Epithelial cell of proximal tubule (primary cell): ENCODE measurements around the gene GPC5. TPM values are rescaled to one million over a fixed set of nuclear protein-coding genes. Genes with fewer than 3 reads are reported as not detected.
"Not testable (repeated sequence)": the region's sequence is repeated elsewhere in the genome, so short reads cannot be mapped to it uniquely, and the experiment has no call there.

Source experiments
- DNase-seq: peaks from one replicate; pipeline ENCODE4 v3.0.0-alpha.2; 2011; ENCODE audit warnings: low read depth
- H3K4me3 ChIP-seq: 2 replicates; pipeline ENCODE4 v1.5.1; 2011; ENCODE audit warnings: low read depth, mild to moderate bottlenecking, low read length
- CTCF ChIP-seq: conservative IDR thresholded peaks from 2 replicates; pipeline ENCODE4 v1.5.1; 2012; ENCODE audit warnings: low read depth, mild to moderate bottlenecking, low read length
- total RNA-seq: library from RNA; depleted of rRNA; stranded (reverse); fragments of >200 nt; gene quantifications from 2 replicates; pipeline ENCODE4 v1.2.3, GENCODE V29; 2015

Gene GPC5
- total RNA-seq, 1 donor from 2014 or later, result not detected

- no peak for TF ChIP-seq CTCF
- DNase-seq, result no peak
Observed at GRCh38 chr13:92886535-92887077, 1488.2 kb downstream of the GPC5 start.

GRCh38 chr13:92894447-92894846, 1496.0 kb downstream of the GPC5 start:
- H3K4me3 ChIP-seq, result no peak overlapping the region
- TF ChIP-seq CTCF, result no peak
- DNase-seq, result no peak

More at GRCh38 chr13:92886535-92887077, 1488.2 kb downstream of the GPC5 start:
- no peak overlapping the region for H3K4me3 ChIP-seq

GRCh38 chr13:92896842-92897241, 1498.4 kb downstream of the GPC5 start:
- H3K4me3 ChIP-seq, result no peak overlapping the region
- peak; percentile 2 for DNase-seq
- peak; percentile 34 for TF ChIP-seq CTCF

- DNase-seq, H3K4me3 ChIP-seq: not testable (repeated sequence)
Observed at GRCh38 chr13:92898946-92899345, 1500.5 kb downstream of the GPC5 start.

GRCh38 chr13:92900446-92900845, 1502.0 kb downstream of the GPC5 start:
- TF ChIP-seq CTCF, result no peak
- H3K4me3 ChIP-seq, result no peak overlapping the region
- DNase-seq, result no peak

GRCh38 chr13:92901739-92902138, 1503.3 kb downstream of the GPC5 start:
- TF ChIP-seq CTCF, result no peak
- no peak for DNase-seq
- no peak overlapping the region for H3K4me3 ChIP-seq

GRCh38 chr13:92912629-92913028, 1514.2 kb downstream of the GPC5 start:
- DNase-seq, result no peak
- no peak for TF ChIP-seq CTCF
- H3K4me3 ChIP-seq, result no peak overlapping the region

GRCh38 chr13:92913840-92914239, 1515.4 kb downstream of the GPC5 start:
- no peak for TF ChIP-seq CTCF
- no peak overlapping the region for H3K4me3 ChIP-seq
- no peak for DNase-seq
